ENCODE measurements around the gene TMEM259. TPM values are rescaled to one million over a fixed set of nuclear protein-coding genes. Genes with fewer than 3 reads are reported as not detected.

The TMEM259 gene
- total and polyA plus RNA-seq, 9 of the 15 experiments (the other 6 are each of a cell fraction or from before 2014, with no cell fraction given): 0.52 to 231 (median 63.6) TPM

DNA sequence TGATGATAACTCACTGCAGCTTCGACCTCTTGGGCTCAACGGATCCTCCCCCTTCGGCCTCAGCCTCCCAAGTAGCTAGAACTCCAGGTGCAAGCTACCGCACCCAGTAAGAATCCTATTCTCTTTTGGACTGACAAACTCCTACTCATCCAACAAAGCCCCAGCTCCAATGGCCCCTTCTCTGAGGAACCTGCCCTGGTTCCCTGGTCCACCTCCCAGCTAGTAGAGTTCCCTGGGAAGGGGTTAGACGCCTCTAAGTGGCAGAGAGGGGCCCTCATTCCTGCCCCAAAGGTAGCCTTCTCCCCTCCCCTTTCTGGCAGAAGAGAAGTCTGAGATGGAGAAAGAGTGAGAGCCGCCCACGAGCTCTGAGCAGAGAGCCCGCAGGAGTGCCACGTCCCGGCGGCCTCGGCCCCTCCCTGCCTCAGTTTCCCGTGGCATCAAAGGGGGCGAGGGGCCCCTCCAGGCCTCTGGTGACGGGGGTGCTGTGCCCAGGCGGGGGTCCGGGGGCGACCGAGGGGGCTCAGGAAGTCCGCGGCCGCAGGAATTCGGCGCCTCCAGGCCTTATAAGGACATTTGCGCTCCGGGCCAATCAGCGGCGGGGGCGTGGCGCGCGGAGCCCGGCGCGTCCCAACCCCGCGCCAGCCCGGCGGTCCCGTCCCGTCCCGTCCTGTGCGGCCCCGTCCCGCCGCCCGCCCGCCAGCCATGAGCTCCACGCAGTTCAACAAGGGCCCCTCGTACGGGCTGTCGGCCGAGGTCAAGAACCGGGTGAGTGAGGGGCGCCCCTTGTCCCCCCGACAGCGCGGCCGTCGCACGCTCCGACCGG, 5.2 kb upstream of the TMEM259 start, which contains the start of gene CNN2 (continued):
- TF ChIP-seq NFIX (CRISPR knock-in tag; IDR thresholded peaks at IDR 0.05; ENCODE audit: low read depth): no peak
- TF ChIP-seq, protein P1, sequence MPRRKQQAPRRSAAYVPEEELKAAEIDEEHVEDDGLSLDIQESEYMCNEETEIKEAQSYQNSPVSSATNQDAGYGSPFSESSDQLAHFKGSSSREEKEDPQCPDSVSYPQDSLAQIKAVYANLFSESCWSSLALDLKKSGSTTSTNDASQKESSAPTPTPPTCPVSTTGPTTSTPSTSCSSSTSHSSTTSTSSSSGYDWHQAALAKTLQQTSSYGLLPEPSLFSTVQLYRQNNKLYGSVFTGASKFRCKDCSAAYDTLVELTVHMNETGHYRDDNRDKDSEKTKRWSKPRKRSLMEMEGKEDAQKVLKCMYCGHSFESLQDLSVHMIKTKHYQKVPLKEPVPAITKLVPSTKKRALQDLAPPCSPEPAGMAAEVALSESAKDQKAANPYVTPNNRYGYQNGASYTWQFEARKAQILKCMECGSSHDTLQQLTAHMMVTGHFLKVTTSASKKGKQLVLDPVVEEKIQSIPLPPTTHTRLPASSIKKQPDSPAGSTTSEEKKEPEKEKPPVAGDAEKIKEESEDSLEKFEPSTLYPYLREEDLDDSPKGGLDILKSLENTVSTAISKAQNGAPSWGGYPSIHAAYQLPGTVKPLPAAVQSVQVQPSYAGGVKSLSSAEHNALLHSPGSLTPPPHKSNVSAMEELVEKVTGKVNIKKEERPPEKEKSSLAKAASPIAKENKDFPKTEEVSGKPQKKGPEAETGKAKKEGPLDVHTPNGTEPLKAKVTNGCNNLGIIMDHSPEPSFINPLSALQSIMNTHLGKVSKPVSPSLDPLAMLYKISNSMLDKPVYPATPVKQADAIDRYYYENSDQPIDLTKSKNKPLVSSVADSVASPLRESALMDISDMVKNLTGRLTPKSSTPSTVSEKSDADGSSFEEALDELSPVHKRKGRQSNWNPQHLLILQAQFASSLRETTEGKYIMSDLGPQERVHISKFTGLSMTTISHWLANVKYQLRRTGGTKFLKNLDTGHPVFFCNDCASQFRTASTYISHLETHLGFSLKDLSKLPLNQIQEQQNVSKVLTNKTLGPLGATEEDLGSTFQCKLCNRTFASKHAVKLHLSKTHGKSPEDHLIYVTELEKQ (CRISPR knock-in tag; IDR thresholded peaks at IDR 0.05): no peak
- TF ChIP-seq PHF8 (IDR thresholded peaks at IDR 0.05; ENCODE audit: borderline replicate concordance, low read length): peak; percentile 64; the same call in 1 of the 2 replicates
- peak; percentile 63; the same call in 1 of the 2 replicates for TF ChIP-seq ZEB2 (IDR thresholded peaks at IDR 0.05)
- TF ChIP-seq, protein P2, sequence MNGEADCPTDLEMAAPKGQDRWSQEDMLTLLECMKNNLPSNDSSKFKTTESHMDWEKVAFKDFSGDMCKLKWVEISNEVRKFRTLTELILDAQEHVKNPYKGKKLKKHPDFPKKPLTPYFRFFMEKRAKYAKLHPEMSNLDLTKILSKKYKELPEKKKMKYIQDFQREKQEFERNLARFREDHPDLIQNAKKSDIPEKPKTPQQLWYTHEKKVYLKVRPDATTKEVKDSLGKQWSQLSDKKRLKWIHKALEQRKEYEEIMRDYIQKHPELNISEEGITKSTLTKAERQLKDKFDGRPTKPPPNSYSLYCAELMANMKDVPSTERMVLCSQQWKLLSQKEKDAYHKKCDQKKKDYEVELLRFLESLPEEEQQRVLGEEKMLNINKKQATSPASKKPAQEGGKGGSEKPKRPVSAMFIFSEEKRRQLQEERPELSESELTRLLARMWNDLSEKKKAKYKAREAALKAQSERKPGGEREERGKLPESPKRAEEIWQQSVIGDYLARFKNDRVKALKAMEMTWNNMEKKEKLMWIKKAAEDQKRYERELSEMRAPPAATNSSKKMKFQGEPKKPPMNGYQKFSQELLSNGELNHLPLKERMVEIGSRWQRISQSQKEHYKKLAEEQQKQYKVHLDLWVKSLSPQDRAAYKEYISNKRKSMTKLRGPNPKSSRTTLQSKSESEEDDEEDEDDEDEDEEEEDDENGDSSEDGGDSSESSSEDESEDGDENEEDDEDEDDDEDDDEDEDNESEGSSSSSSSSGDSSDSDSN (IDR thresholded peaks at IDR 0.05; ENCODE audit: borderline replicate concordance in 1 of 2, low read depth in 2 of 2, low read length in 2 of 2): peak in 1 of 2 experiments; percentile 50; a peak in 1 of 4 replicates
- peak; percentile 70 for TF ChIP-seq NFYB (IDR thresholded peaks at IDR 0.05; ENCODE audit: extremely low read depth, insufficient read length)
- TF ChIP-seq, protein P3, sequence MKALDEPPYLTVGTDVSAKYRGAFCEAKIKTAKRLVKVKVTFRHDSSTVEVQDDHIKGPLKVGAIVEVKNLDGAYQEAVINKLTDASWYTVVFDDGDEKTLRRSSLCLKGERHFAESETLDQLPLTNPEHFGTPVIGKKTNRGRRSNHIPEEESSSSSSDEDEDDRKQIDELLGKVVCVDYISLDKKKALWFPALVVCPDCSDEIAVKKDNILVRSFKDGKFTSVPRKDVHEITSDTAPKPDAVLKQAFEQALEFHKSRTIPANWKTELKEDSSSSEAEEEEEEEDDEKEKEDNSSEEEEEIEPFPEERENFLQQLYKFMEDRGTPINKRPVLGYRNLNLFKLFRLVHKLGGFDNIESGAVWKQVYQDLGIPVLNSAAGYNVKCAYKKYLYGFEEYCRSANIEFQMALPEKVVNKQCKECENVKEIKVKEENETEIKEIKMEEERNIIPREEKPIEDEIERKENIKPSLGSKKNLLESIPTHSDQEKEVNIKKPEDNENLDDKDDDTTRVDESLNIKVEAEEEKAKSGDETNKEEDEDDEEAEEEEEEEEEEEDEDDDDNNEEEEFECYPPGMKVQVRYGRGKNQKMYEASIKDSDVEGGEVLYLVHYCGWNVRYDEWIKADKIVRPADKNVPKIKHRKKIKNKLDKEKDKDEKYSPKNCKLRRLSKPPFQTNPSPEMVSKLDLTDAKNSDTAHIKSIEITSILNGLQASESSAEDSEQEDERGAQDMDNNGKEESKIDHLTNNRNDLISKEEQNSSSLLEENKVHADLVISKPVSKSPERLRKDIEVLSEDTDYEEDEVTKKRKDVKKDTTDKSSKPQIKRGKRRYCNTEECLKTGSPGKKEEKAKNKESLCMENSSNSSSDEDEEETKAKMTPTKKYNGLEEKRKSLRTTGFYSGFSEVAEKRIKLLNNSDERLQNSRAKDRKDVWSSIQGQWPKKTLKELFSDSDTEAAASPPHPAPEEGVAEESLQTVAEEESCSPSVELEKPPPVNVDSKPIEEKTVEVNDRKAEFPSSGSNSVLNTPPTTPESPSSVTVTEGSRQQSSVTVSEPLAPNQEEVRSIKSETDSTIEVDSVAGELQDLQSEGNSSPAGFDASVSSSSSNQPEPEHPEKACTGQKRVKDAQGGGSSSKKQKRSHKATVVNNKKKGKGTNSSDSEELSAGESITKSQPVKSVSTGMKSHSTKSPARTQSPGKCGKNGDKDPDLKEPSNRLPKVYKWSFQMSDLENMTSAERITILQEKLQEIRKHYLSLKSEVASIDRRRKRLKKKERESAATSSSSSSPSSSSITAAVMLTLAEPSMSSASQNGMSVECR (CRISPR knock-in tag; IDR thresholded peaks at IDR 0.05): peak; percentile 77
- peak; percentile 94 for TF ChIP-seq POLR2G (IDR thresholded peaks at IDR 0.05; ENCODE audit: low read depth, low read length)
- TF ChIP-seq NRF1 (conservative IDR thresholded peaks at IDR 0.05 in 1 of 2, IDR thresholded peaks at IDR 0.05 in 1 of 2): peak in 1 of 2 experiments; percentile 61; a peak in 2 of 4 replicates
- peak; percentile 70 for TF ChIP-seq CREM (IDR thresholded peaks at IDR 0.05; ENCODE audit: low read depth)
- TF ChIP-seq KLF13 (tag; IDR thresholded peaks at IDR 0.05; ENCODE audit: borderline replicate concordance, low read depth): 0 out of 2 replicates have a peak, but pooled peaks have one; percentile 10
- TF ChIP-seq CTBP1 (IDR thresholded peaks at IDR 0.05; ENCODE audit: borderline replicate concordance): peak; percentile 83
- TF ChIP-seq, protein P4, sequence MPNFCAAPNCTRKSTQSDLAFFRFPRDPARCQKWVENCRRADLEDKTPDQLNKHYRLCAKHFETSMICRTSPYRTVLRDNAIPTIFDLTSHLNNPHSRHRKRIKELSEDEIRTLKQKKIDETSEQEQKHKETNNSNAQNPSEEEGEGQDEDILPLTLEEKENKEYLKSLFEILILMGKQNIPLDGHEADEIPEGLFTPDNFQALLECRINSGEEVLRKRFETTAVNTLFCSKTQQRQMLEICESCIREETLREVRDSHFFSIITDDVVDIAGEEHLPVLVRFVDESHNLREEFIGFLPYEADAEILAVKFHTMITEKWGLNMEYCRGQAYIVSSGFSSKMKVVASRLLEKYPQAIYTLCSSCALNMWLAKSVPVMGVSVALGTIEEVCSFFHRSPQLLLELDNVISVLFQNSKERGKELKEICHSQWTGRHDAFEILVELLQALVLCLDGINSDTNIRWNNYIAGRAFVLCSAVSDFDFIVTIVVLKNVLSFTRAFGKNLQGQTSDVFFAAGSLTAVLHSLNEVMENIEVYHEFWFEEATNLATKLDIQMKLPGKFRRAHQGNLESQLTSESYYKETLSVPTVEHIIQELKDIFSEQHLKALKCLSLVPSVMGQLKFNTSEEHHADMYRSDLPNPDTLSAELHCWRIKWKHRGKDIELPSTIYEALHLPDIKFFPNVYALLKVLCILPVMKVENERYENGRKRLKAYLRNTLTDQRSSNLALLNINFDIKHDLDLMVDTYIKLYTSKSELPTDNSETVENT (CRISPR knock-in tag; IDR thresholded peaks at IDR 0.05): 0 out of 2 replicates have a peak, but pooled peaks have one; percentile 34
